Glomerular visceral epithelial cell (primary cell): ENCODE results near the gene ZNF273.

ENCODE experiments used
- DNase-seq: peaks from one replicate; pipeline ENCODE4 v3.0.0-alpha.2; 2016; ENCODE audit errors: extremely low spot score

Gene ZNF273

GRCh38 chr7:64876792-64877713 is 26.0 kb upstream of the ZNF273 start:
- DNase-seq = peak; percentile 34

- no peak for DNase-seq
Observed at GRCh38 chr7:64877714-64878610, 25.1 kb upstream of the ZNF273 start.

GRCh38 chr7:64878684-64879083 is 24.4 kb upstream of the ZNF273 start:
- no peak for DNase-seq

- DNase-seq = no peak
Observed at GRCh38 chr7:64879086-64879730, 23.9 kb upstream of the ZNF273 start.

GRCh38 chr7:64879800-64880199 is 23.3 kb upstream of the ZNF273 start:
- no peak for DNase-seq

- DNase-seq = no peak
Observed at GRCh38 chr7:64880322-64881297, 22.5 kb upstream of the ZNF273 start.

GRCh38 chr7:64881461-64882287 is 21.4 kb upstream of the ZNF273 start:
- no peak for DNase-seq

GRCh38 chr7:64882341-64883112 is 20.5 kb upstream of the ZNF273 start:
- no peak for DNase-seq

- DNase-seq = no peak
Observed at GRCh38 chr7:64883113-64883905, 19.8 kb upstream of the ZNF273 start.

- no peak for DNase-seq
Observed at GRCh38 chr7:64884085-64884912, 18.8 kb upstream of the ZNF273 start.

- no peak for DNase-seq
Observed at GRCh38 chr7:64884913-64885370, 18.1 kb upstream of the ZNF273 start.

GRCh38 chr7:64885520-64886240 is 17.4 kb upstream of the ZNF273 start:
- no peak for DNase-seq

GRCh38 chr7:64886956-64887545 is 16.0 kb upstream of the ZNF273 start:
- DNase-seq = no peak

- DNase-seq = no peak
Observed at GRCh38 chr7:64887756-64888508, 15.1 kb upstream of the ZNF273 start.

GRCh38 chr7:64888561-64888900 is 14.5 kb upstream of the ZNF273 start:
- no peak for DNase-seq
